Urothelium cell line (cell line): ENCODE results near the gene PRDM2.
"Not testable (repeated sequence)": the region's sequence is repeated elsewhere in the genome, so short reads cannot be mapped to it uniquely, and the experiment has no call there.

ENCODE experiments used
- DNase-seq: peaks from one replicate; pipeline ENCODE4 v3.0.0; 2011; ENCODE audit warnings: low spot score, mixed read lengths
- FAIRE-seq: peaks from 2 replicates; lab custom pipeline; 2011; peaks lifted over from hg19 to GRCh38; lab: Jason Lieb, UNC

The PRDM2 gene

GRCh38 chr1:13700521-13701270, 708 bp downstream of the PRDM2 start:
- no peak for FAIRE-seq
- DNase-seq, result no peak

GRCh38 chr1:13701271-13701640, 1.3 kb downstream of the PRDM2 start:
- no peak for FAIRE-seq
- DNase-seq, result no peak

DNA sequence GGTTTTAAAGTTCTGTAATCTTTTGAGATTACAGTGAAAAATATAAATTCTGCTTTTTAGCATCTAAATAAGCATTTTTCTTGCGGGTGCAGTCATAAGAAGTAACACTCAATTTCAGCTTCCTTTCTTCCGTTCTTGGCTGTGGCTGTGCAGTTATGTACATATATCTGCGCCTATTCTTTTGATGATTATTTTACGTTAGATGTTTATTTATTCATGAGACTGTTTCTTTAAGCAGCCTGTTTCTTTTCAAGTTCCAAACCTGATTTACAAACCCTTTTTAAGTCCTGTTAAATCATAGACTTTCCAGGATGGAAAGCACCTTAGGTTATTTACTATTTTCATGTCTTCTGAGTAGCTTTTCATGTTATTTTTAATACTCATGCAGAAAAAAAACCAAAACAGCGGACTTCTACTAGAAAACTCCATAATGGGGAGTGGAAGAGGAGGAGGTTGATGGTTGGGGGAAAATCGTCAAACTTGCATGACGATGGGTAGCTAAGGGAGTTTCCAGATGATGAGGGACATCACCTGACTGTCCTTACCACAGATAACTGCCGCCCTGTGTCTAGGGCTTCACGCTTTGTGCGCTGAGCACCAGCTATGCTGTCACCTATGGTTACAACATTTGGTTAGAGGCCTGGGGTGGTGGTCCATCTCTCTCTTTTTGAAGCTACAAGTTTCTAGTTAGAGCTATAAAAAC, 2.6 kb downstream of the PRDM2 start:
- FAIRE-seq (no peak), DNase-seq (no peak)

- no peak for FAIRE-seq
- no peak for DNase-seq
Observed at GRCh38 chr1:13703128-13703513, 3.1 kb downstream of the PRDM2 start.

DNA sequence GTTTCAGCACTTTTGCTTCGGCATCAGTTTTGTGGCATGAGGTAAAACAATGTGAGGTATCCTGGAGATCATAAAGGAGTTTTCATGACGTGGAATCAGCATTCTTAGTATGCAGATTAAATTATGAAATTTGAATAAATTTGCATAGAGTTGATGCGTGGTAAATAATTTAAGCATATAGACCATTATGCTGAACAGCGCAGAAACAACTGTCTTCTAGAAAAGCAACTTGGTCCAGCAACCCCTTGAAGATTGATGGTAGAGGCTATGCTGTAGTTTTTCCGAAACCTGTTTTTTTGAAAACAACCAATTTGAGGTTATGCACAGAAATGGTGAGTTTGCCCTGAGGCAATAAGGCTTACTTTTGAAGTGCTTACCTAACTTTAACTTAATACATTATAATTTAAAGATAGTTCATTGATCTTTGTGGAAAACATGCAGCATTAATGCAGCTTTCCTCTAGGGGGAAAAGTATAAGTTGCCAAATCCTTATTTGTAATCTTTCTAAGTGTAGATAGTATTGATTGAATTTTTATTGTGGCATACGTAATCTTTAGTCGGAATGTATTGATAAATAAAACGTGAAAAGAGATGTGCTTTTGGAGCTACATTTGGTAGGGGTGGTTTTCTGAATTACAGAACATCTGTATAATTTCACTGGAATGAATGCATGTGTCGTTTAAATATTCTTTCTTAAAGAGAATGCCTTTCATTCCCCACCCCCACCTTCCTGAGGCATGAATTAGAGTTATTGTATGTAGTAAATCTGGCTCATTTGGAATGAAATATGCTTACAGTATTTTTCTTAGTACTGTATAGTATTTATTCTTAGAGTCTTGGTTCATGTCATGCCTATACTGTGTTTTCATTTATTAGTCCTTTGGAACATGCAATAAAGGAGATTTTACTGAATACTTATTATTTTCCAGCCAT, 3.8 kb downstream of the PRDM2 start:
- no peak for FAIRE-seq
- DNase-seq, result no peak

GRCh38 chr1:13706046-13706445, 6.1 kb downstream of the PRDM2 start:
- FAIRE-seq, result no peak
- DNase-seq, result no peak

DNA sequence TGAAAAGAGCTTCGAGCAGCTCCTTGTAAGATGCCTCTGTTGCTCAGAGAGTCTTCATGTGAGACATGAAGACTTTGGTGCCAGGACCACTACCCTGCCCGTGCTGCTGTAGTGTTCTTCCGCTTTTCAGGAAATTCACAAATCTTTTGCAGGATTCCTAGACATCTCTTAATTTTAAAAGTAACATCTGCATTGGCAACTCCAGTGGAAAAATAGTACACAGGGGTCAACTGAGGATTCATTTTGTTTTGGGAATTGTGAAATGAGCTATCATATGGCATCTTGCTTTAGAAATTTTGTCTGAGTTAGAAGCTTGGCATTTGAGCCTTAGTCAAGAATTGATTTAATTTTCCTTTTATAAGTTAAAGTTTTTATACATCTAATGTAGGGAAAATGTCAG, 7.2 kb downstream of the PRDM2 start:
- DNase-seq, result no peak
- FAIRE-seq, result no peak

- DNase-seq (no peak), FAIRE-seq (no peak)
Observed at GRCh38 chr1:13708380-13708982, 8.5 kb downstream of the PRDM2 start.

DNA sequence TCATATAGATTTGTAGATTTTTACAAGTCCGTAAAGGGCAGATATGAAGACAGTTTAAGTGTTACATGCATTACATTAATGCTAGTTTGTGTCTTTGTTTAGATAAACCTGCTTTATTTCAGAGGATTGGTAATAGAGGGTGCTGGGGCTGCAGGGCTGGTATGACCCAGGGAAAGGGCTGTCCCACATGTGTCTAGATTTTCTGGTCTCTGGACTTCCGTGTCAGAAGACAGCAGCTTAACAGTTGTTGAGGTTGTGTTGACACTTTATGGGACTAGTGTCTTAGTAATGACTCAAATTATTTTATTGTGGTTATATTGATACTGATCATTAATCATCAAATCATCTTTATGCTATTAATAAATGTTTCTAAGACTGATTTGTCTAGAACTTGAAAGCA, 10.1 kb downstream of the PRDM2 start:
- FAIRE-seq (no peak), DNase-seq (no peak)

DNA sequence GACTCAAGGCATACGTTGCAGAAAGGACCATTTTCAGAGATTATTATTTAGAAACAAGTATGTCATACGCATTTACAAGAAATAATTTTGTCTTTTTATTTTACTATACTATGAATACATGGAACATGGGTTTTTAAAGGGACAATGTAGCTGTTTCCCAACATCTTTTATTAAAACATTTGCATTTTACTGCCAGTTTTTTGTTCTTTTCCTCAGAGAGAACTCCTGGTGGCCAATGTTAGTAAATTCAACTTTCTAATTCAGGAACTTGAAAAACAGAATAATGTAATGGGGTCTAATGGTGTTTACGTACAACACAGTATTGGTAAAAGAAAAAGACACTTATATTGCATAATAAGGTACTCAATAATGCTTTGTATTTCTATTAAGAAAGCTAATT, 14.9 kb downstream of the PRDM2 start:
- no peak for FAIRE-seq
- no peak for DNase-seq

GRCh38 chr1:13715616-13716287, 15.8 kb downstream of the PRDM2 start:
- not testable (repeated sequence) for DNase-seq, FAIRE-seq

DNA sequence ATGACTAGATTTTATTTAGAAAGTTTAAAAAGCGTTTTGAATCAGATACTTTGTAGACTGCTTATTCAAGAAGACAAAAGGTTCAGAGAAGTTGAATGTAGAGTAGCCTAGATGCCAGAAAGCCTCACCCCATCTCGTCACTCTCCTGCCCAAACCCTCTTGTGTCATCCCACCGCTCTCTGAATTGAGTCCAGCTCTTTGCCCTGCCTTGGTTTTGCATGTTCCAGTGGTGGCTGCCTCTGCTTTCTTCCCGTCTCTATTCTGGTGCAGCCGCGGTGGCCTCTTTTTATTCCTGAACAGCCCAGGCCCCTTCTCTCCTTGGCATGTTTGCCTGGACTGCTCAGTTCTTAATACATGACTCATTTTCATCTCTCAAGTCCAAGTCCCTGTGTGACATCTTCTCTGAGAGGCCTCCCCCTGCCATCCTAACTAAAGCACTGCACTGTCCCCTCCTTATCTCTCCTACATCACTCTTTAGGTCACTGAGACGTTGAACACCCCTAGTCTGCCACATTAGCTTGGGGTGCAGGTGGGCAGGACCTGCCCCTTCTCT, 22.9 kb downstream of the PRDM2 start:
- no peak for FAIRE-seq
- no peak for DNase-seq

- FAIRE-seq (no peak), DNase-seq (no peak)
Observed at GRCh38 chr1:13723810-13724209, 23.8 kb downstream of the PRDM2 start.

DNA sequence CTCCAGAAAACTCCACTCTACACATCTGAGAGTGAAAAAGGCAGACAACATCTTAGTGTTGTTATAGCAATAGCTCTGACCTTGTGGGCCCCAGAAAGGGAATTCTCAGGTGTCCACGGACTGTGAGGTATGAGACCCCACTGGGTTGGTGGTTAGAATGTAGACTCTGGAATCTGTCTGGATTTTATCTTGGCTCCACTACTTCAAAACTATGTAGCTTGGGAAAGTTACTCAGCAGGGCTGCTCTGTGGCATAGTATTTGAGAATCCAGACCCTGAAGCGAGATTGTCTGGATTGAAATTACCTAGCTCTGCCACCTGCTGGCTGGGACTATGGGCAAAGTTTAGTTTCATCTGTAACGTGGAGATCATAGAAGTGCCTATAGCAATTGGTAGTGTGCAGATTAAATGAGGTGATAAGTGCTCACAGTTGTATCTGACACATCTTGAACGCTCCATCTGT, 25.8 kb downstream of the PRDM2 start:
- no peak for FAIRE-seq
- DNase-seq, result peak; percentile 21

GRCh38 chr1:13728091-13728715, 28.2 kb downstream of the PRDM2 start:
- DNase-seq, result no peak
- FAIRE-seq, result no peak

GRCh38 chr1:13730291-13730690, 30.3 kb downstream of the PRDM2 start:
- FAIRE-seq (no peak), DNase-seq (no peak)

- FAIRE-seq, result no peak
- no peak for DNase-seq
Observed at GRCh38 chr1:13730751-13731482, 30.9 kb downstream of the PRDM2 start.

- FAIRE-seq, result no peak
- no peak for DNase-seq
Observed at GRCh38 chr1:13731897-13732296, 31.9 kb downstream of the PRDM2 start.
